BJ (cell line): Measurements from ENCODE around the gene RHOT2. TPM values are rescaled to one million over a fixed set of nuclear protein-coding genes. Genes with fewer than 3 reads are reported as not detected.

Experiments used
- CTCF ChIA-PET: fragments of 350-600 bp; formaldehyde crosslinking; extraction: SDS; loops from one replicate; lab custom pipeline; 2021; ENCODE audit warnings: antibody characterized with exemption, inconsistent platforms; lab: Yijun Ruan, JAX
- POLR2A ChIA-PET: fragments of 300-600 bp; sonication (Branson Sonifier 250); formaldehyde crosslinking; extraction: SDS; loops from one replicate; lab custom pipeline; 2021; ENCODE audit warnings: antibody characterized with exemption; lab: Charles Lee
- DNase-seq: peaks from one replicate; pipeline ENCODE4 v3.0.0-alpha.2; 2011; ENCODE audit warnings: low read depth
- H3K27me3 ChIP-seq: 2 replicates; pipeline ENCODE4 v1.6.0; 2011; ENCODE audit warnings: low read length; ENCODE audit not compliant: control insufficient read depth, insufficient read depth
- H3K36me3 ChIP-seq: 2 replicates; pipeline ENCODE4 v1.5.1; 2011; ENCODE audit warnings: low read length; ENCODE audit not compliant: control insufficient read depth, insufficient read depth
- H3K4me3 ChIP-seq: 2 replicates; pipeline ENCODE4 v1.5.1; 2011; ENCODE audit warnings: low read depth, mild to moderate bottlenecking, control low read depth, low read length
- polyA plus RNA-seq: library from polyadenylated mRNA; depleted of rRNA; stranded (reverse); fragments of >200 nt; gene quantifications from 2 replicates; pipeline ENCODE4 v1.2.3, GENCODE V29; 2011
- TF ChIP-seq, protein P1 (sequence below): IDR thresholded peaks from 2 replicates; pipeline ENCODE4 v1.5.1; 2011; ENCODE audit warnings: low read depth, mild to moderate bottlenecking, control low read depth, inconsistent platforms, low read length, moderate library complexity; ENCODE audit not compliant: insufficient read depth

The RHOT2 gene
- polyA plus RNA-seq, 1 experiment, result 81.7 TPM

DNA sequence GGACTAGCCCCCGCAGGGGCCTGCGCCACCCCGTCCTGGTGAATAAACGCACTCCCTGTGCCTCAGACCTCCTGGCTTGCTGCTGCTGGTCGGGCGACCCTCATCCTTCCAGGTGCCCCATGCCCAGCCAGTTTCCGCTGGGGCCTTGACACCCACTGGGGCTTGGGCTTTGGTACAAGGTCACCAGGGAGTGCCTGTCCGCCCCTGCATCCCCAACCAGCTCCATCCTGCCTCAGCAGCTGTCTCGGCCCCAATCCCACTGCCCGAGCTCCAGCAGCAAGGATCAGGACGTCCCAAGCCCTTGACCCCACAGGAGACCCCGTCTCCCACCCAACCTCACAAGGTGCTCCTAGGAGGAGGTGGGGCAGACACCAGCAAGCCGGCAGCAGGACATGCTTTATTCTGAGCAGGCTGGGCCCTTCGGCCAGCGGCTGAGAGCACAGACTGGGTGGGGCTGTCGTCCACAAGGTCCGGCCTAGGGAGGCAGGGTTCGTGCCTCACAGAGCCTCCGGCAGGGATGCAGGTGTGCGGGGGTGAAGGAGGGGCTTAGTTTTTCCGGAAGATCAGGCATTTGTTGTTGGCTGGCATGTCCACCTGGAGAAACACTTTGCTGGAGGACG is 33.8 kb upstream of the RHOT2 start:
- ChIA-PET POLR2A (interaction anchor here (0.5 kb wide), 1 partner anchor 45 kb away, joined by 14 read pairs; no protein-coding TSS in a partner anchor), CTCF (interaction anchor here (1.2 kb wide), 1 partner anchor 14 kb away, joined by 4 read pairs; no protein-coding TSS in a partner anchor)
- Histone ChIP-seq H3K27me3 (no peaks in the 10 kb centered on the region), H3K36me3 (peaks cover 12% of the 10 kb centered on the region), H3K4me3 (no peak overlapping the region)
- no peak for DNase-seq
- TF ChIP-seq, protein P1, sequence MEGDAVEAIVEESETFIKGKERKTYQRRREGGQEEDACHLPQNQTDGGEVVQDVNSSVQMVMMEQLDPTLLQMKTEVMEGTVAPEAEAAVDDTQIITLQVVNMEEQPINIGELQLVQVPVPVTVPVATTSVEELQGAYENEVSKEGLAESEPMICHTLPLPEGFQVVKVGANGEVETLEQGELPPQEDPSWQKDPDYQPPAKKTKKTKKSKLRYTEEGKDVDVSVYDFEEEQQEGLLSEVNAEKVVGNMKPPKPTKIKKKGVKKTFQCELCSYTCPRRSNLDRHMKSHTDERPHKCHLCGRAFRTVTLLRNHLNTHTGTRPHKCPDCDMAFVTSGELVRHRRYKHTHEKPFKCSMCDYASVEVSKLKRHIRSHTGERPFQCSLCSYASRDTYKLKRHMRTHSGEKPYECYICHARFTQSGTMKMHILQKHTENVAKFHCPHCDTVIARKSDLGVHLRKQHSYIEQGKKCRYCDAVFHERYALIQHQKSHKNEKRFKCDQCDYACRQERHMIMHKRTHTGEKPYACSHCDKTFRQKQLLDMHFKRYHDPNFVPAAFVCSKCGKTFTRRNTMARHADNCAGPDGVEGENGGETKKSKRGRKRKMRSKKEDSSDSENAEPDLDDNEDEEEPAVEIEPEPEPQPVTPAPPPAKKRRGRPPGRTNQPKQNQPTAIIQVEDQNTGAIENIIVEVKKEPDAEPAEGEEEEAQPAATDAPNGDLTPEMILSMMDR, result no peak

DNA sequence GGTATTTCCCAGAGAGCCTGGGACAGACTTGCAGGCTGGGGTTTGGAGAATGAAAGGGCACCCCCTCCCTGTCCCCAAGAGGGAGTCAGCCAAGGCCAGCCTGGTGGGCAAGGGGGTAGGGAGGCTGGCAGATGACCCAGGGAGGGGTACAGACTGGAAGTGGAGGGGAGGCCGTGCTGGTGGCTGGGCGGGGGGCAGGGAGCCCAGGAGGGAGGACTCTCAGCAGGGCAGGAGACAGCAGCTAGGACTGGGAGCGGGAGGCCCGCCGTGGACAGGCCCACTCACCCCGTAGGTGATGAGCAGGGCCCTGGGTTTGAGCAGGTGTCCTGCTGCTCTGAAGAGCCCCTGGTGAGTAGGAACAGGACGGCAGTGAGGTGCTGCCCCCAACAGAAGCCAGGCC is 32.9 kb upstream of the RHOT2 start:
- DNase-seq, result no peak
- CTCF ChIA-PET, result no interaction called here

DNA sequence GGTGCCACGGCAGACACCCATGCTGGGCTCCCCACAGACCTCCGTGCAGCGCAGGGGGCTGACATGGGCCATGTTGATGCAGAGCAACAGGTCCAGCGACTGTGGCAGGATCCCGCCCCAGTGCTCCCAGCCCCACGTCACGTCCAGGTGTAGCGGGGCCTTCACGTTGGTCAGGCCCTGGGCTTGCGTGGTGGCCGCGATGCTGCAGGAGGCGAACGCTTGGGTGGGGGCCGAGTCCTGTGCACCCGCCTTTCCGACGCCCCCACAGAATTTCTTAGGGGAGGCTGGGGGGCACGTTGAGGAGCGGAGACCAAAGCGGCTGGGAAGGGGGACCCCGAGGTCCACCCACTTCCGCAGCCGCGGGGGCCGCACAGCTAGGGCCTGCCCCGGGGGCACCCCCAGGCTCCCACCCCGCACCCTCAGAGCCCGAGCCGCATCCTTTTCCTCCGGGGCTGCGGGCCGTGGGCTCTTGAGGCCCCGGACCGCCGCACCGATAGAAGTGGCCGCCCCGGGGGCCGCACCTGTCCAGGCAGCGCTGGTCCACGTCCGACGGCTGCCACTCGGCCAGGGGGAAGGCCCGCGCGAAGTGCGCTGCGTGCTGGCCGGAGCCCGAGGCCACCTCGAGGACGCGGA is 32.2 kb upstream of the RHOT2 start:
- H3K36me3 ChIP-seq, result peaks cover 12% of the 10 kb centered on the region
- no peaks in the 10 kb centered on the region for H3K27me3 ChIP-seq
- CTCF ChIA-PET, result interaction anchor here (1.3 kb wide), 1 partner anchor 47 kb away, joined by 5 read pairs; no protein-coding TSS in a partner anchor
- POLR2A ChIA-PET, result interaction anchor here (0.5 kb wide), 1 partner anchor 8 kb away, joined by 3 read pairs; no protein-coding TSS in a partner anchor
- TF ChIP-seq, protein P1, result no peak
- peak overlapping the region; percentile 50 for H3K4me3 ChIP-seq
- no peak for DNase-seq

More for the DNA sequence above, 32.9 kb upstream of the RHOT2 start:
- POLR2A ChIA-PET, result no interaction called here
- H3K36me3 ChIP-seq, result peaks cover 12% of the 10 kb centered on the region
- H3K4me3 ChIP-seq, result peak overlapping the region; percentile 50
- TF ChIP-seq, protein P1, result no peak
- no peaks in the 10 kb centered on the region for H3K27me3 ChIP-seq

DNA sequence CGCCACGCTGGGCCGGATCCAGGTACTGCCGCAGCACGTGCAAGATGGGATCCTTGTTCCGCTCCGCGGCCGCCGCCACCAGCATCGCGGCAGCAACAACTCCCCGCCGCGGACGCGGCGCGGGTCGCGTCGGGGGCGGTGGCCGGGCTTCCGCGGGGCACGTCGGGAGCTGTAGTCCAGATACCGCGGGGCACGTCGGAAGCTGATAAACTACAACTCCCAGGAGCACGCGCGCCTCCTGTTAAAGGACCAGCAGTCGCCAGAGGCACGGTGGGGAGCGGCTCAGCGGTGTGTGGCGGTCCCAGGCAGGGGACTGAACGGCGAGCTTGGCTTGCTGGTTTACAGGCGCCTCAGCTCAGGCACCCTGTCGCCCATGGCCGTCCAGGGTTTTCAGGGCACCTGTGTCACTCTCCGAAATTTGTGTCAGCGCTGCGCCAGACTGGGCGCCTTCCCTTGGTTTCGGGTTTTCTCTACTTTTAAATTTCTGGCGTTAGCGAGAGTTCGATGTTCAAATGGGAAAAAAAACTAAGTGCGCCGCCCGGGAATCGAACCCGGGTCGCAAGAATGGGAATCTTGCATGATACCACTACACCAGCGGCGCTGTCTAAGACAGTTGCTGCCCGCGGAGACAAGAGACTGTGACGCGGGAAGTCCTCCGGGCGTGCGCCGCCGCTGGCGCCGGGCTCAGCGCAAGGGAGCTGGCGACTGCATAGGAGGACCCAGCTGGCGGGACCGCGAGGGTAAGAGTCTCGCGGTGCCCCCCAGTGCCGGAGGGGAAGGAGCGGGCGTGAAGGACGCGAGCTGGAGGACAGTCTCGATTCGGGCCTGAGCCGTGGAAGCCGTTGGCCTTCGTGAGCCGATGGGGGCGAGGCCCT is 31.5 kb upstream of the RHOT2 start, which contains the start of gene METTL26:
TSS of gene METTL26 (minus strand) at position 100 of the 875 bp plus-strand sequence. CDS start at position 85, 15 bp downstream.
- TF ChIP-seq, protein P1, result no peak
- peak; percentile 59 for DNase-seq
- H3K27me3 ChIP-seq, result no peaks in the 10 kb centered on the region
- H3K36me3 ChIP-seq, result peaks cover 12% of the 10 kb centered on the region
- H3K4me3 ChIP-seq, result peak within 1 kb of the TSS; percentile 50
- CTCF ChIA-PET, result interaction anchor here (1.3 kb wide), 1 partner anchor 48 kb away, joined by 5 read pairs; no protein-coding TSS in a partner anchor
- POLR2A ChIA-PET, result no interaction called here
